Activated effector memory CD4-positive, alpha-beta T cell treated with Interleukin-2 at 50 U/mL for 16 hours (primary cell): Measurements from ENCODE around the gene HHLA2.
"Not testable (repeated sequence)": the region's sequence is repeated elsewhere in the genome, so short reads cannot be mapped to it uniquely, and the experiment has no call there.

ENCODE experiments used
- DNase-seq: peaks from one replicate; pipeline ENCODE4 v3.0.0-alpha.2; 2020

Gene HHLA2, protein sequence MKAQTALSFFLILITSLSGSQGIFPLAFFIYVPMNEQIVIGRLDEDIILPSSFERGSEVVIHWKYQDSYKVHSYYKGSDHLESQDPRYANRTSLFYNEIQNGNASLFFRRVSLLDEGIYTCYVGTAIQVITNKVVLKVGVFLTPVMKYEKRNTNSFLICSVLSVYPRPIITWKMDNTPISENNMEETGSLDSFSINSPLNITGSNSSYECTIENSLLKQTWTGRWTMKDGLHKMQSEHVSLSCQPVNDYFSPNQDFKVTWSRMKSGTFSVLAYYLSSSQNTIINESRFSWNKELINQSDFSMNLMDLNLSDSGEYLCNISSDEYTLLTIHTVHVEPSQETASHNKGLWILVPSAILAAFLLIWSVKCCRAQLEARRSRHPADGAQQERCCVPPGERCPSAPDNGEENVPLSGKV

DNA sequence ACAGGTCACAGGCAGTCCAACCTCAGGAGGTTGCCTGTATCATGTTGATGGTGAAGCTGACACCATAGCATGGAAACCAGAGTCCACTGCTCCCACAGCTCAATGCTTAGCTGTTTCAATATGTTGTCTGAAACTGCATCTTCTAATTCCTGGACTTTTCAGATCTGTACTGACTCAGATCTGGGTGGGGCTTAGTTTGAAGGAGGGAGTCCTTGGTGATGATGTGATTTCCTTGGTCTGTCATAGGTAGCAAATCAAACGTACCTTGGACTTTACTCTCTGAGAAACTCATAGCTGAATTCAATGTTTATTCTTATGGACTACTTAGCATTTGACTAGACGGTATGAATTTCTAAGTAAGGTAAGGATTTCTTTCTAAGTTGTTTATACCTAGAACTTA, at the start of gene HHLA2:
Gene HHLA2 (plus strand): TSS at position 310 of the 400 bp plus-strand sequence. CDS start 55,266 bp downstream, outside the sequence.
- DNase-seq = no peak

DNA sequence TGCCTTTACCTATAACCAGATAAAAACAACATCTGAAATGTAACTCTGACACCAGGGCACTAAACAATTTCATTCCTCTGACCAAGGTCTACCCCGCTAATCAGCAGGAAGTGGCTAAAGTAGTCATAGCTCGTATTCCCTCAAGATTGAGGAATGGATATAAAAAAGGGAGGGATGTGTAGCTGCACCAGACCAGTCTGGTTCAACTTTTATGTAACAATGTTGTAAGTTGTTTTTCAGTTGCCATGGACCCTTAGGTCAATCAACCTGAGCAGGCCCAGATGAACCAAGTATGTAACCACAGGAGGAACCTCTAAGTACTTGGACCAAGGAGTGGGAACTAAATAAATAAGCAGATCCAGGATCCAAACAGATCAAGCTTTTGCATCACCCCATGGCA, 45.7 kb upstream of the HHLA2 start:
- no peak for DNase-seq

DNA sequence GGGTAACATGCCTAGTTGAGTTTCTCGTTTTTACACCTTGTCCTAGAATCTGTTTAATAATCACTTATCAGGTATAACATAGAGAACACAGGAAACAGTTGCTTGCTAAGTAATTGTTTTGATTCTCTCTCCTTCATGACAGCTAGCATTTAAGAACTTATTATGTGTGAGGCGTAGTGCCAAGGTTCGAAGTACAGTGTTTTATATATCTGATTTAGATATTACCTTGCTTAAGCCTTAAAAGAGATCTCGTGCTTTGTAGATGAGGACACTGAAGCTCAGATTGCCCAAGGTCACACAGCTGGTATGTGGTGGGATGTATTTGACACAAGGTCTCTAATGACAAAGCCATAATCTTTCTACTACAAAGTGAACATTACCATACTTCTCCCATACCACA, 45.1 kb upstream of the HHLA2 start:
- no peak for DNase-seq

DNA sequence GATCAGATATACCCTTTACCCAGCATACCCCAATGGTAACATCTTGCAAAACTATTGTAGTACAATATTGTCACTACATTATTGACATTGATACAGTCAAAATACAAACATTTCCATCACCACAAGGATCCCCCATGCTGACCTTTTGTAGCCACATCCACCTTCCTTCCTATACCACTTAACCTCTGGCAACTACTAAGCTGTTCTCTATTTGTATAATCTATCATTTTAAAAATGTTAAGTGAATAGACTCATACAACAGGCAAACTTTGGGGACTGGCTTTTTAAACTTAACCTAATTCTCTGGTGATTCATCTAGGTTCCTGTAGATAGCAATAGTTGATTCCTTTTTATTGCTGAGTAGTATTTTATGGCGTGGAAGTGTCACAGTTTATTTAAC, 44.5 kb upstream of the HHLA2 start:
- DNase-seq = no peak

DNA sequence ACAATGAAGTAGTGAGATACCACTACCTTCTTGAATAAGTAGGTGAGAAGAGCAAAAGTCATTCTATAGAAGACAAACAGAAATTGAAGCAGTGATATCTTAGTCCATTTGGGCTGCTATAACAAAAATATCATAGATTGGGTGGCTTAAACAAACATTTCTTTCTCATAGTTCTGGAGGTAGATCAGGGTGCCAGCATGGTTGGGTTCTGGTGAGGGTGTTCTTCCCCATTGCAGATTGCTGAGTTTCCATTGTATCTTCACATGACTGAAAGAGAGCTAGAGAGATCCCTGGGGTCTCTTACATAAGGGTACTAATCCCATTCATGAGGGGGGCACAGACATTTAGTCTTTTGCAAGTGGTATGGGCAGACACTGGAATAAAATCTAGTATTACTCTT, 41.2 kb upstream of the HHLA2 start:
- no peak for DNase-seq

DNA sequence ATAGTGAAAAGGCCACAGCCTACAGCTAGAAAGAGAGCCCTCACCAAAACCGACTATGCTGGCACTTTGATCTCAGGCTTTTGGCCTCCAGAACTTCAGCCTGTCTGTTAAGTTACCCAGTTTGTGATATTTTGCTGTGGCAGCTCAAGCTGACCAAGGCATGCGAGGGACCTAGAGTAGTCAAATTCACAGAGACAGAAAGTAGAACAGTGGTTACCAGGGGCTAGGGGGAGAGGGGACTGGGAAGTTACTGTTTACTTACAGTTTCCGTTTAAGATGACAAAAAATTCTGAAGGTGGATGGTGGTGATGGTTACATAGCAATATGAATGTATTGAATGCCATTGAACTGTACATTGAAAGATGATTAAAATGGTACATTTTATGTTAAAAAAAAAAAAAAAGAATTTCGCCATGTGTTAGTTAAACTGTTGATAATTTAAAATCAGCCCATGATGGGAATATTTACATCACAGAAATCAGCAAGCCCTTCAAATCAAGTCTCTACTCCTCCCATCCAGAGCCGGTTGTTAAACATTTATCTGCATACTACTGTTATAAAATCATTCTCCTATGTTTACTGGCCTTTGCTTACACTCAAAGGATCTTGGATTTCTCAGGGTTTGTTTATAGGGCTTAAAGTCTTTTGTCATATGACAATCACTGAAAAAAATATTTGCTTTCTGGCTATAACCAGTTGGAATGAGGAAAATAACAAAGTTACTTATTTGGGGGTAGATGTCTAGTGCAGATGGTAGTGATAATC, 31.6 kb upstream of the HHLA2 start:
- not testable (repeated sequence) for DNase-seq

DNA sequence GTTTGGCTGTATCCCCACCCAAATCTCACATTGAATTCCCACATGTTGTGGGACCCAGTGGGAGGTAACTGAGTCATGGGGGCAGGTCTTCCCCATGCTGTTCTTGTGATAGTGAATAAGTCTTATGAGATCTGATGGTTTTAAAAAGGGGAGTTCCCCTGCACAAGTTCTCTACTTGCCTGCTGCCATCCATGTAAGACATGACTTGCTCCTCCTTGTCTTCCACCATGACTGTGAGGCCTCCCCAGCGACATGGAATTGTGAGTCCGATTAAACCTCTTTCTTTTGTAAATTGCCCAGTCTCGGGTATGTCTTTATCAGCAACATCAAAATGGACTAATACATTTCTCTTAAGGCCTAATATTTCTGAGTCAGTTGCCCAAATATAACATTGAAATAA, 28.1 kb upstream of the HHLA2 start:
- not testable (repeated sequence) for DNase-seq

DNA sequence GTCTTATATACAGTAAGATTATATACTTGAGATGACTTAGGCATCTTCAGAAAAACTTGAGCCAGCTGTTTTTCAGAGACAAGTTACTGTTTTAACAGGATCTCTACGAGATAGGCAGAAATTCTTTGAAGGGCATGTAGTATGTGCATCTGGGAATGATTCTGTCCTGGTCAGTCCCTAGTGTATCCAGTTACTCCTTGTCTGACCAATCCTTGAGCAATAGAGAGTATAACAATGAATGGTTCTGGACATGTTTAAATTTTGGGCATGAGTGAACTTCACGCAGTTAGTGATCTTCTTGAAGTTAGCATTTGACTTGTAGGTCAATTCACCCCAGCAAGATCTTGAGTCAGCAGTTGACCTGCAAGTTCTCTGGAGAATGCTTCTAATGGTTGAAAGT, 24.7 kb upstream of the HHLA2 start:
- no peak for DNase-seq

DNA sequence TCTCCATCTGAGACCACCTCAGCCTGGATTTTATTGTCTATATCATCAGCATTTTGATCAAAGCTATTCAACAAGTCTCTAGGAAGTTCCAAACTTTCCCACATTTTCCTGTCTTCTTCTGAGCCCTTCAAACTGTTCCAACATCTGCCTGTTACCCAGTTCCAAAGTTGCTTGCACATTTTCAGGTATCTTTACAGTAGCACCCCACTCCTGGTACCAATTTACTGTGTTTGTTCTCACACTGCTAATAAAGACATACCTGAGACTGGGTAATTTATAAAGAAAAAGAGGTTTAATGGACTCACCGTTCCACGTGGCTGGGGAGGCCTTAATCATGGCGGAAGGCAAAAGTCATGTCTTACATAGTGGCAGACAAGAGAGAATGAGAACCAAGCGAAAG, 17.3 kb upstream of the HHLA2 start:
- not testable (repeated sequence) for DNase-seq

DNA sequence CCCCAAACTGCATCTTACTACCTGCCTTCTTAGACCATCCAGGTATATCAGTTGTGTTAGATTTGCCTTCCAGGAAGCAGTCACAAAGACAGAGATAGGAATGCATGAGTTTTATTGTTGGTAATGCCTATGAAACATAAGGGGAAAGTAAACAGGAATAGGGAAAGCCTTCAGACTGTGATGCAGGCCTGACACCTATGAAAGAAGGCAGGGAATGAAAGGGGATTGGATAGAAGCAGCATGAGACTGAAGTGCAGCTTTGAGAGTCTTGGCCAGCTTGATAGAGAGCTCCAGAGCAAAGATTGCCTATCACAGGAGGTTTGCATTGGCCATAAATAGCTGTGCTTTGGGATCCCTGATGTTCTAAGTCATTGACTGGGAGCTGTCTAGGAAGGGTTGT, 15.9 kb upstream of the HHLA2 start:
- DNase-seq = no peak

DNA sequence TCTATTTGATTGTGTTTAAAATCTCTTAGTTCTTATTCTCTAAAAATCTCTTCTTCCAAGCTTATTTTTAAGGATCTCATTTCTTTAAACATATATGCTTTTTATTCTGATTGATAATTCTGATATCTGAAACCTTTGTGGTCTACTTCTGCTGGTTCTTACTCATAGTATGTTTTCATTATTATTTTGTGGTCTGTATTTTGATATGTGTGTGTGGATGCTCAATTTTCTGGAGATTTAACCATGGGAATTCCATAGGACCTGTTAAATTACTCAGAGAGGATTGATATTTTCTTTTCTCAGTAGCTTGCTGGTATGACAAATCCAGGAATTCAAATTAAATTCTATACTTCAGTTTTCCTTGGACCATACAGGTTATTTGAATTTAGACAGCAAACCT, 14.7 kb upstream of the HHLA2 start:
- no peak for DNase-seq

DNA sequence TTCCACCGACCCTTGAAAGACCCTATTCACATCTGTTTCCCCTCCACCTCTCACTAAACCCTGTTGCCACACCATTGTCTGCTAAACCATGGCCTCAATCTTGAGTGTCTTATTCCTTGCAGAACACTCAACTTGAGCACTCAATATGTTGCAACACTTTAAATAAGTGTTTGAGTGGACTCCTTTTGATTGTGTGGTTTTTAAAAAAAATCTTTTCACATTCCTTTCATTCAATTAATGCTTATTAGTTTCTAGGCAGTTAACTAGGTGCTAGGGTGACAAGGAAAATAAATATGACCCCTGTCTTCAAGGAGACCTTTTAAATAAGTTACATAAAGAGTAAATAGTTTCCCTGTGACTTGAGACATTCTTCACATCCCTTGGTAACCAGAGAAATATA, 13.3 kb upstream of the HHLA2 start:
- DNase-seq = no peak

DNA sequence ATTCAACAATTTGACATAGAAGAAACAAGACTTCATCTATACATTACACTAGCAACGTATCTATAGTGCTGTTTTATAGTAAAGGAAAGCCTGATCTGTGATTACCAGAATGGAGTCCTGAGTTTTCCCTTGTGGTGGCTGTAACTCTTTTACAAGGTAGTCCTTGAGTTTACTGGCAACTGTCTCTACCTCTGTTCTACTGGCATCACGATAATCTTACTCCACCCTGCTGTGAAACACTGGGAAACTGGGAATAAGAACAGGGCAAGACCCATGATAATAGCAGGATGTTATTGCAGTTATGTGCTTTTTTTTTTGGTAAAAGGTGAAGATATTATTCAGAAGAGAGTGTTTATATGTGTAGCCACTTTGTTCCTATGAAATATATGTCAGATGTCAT, 12.4 kb upstream of the HHLA2 start:
- no peak for DNase-seq

DNA sequence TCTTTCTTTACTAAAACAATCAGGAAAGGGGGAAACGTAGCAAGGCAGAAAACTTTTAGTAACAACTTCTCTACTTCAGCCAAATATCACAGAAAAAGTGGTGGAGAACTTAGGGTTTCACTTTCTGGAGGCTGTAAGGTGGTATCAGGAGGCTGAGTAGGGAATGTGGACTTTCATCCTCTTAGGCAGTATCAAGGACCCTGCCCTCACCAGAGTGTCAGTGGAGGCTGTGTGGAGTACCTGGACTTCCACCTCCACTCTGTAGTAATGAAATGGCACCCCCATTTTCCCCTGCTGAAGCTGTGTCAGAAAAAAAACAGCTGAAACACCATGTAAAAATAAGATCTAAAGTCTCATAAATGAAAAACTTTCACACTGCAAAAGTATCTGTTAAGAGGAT, 11.2 kb upstream of the HHLA2 start:
- no peak for DNase-seq

DNA sequence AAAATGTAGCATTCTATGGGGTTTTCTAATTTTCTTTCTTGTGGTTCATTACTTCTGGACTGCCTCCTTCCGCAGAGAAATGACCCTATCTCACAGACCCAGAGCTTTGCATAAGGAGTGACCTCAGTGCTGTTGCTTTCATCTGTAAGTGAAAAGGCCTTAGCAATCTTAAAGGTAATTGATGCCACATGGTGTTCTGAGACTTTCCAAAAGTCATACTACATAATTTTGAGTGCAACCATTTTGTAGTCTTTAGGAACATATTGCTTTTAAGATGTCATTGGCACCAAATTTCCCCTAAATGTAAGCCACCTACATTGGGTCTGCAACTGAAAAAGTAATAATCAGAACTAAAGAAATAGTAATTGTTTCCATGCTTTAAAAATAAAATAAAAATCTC, 9.2 kb upstream of the HHLA2 start:
- no peak for DNase-seq

DNA sequence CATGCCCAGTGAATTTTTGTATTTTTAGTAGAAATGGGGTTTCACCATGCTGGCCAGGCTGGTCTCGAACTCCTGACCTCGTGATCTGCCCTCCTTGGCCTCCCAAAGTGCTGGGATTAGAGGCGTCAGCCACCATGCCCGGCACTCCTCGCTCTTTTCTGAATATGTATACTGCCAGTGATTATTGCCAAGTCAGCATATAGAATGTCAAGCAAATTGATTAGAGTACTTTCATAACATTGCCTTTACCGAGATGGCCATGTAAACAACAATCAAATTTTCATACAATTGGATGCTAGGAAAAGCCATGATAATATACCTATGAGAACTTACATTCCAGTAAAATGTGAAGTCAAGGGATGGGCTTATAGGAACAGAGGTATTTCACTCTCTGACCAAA, 8.2 kb upstream of the HHLA2 start:
- not testable (repeated sequence) for DNase-seq

DNA sequence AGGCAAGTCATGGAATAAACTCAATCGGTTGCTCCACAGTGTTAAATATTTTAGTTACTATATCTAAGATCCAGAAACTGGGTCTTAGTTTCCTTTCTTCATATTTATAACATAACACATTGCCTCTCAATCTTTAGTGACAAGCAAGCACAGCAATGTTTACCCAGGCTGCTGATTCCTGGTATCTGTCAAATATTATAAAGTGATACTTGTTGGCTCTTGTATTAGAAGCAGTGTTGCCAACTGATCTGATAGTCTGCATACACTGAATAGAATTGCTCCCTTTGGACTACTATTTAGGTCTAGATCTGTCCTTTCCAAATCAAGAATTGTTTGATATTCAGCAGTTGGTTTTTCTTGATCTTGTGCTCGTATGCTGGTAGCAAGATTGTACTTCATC, 7.2 kb upstream of the HHLA2 start:
- DNase-seq = no peak

DNA sequence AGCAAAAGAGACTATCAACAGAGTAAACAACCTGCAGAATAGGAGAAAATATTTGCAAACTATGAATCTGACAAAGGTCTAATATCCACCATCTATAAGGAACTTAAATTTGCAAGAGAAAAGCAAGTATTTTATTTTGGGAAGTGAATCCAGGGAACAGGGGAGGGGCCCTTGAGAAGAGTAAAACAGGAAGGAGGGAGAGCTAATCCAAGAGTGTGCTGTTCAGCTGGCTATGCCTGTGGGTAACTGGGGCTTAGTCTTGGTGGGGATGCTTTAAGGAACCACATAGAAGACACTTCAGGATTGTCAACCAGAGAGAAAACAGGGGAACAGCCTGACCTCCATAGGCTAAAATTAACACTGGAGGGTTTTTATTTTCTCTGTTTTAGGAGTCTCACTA, 3.9 kb upstream of the HHLA2 start:
- no peak for DNase-seq

DNA sequence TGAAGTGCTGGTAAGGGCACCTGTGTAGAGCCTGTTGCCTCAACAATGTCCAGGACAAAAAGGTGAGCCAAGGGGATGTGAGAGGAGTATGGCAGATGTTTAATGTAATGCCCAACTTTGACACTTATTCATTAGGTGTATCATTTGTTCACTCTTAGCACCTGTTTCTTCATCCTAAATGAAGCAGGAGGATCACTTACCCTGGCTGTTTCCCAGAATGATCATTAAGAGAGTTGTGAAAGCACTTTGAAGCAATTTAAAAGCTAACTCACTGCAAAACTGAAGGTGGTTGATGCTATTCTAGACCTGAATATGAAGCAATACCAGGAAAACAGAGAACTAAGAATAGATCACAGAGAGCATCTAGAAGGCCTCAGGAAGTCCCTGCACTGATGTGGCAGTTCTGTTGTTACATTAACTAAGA, 3.4 kb upstream of the HHLA2 start:
- no peak for DNase-seq

DNA sequence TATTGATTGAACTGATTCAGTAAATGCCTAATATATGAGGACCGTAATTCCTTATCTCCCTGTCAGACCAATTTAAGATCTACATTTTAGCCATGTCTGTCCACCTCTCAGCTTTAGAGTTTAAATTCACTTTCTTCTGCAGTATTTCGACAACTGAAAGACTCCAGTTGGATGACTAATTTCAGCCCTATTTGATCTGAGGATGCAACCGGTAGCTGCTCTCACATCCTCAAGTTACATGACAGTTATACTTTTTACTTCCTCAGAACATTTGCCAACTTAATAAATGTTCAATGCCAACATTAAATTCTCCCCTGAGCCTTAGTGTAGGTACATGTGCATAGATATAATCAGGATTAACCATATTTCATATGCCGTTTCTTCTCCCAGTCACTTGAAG, 2.5 kb upstream of the HHLA2 start:
- DNase-seq = no peak

DNA sequence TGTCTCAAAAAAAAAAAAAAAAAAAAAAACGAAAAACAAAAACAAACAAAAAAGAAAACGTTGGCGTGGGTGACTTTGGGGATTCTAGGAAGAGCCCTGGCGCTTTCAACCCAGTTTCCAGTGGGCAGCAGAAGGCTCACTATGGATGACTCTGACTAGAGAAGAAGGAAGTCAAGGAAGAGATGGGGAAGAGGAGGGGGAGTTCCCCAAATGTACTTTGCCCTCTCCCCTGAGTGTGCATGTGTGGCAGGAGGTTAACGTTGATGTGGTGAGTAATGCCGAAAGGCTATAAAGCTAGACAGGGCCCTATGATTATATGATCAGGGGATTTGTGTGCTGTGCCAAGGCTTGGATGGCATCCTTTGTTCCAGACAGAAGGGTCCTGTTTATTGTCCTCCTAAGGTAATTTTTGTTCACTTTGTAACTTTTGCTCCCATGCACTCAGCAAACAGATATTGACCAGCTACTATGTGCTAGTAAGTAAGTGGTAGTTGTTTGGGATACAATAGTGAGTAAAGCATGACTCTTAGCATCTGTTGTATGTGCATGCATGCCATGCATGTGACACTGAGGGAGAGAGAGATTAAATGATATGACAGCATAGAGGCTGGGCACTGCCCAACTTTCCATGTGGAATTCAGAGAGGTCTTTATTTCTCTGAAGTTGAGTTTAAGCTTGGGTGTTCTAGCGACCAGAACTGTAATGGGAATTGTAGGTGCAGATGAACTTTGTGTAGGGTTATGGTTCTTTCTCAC, 750 bp upstream of the HHLA2 start:
- DNase-seq = no peak

DNA sequence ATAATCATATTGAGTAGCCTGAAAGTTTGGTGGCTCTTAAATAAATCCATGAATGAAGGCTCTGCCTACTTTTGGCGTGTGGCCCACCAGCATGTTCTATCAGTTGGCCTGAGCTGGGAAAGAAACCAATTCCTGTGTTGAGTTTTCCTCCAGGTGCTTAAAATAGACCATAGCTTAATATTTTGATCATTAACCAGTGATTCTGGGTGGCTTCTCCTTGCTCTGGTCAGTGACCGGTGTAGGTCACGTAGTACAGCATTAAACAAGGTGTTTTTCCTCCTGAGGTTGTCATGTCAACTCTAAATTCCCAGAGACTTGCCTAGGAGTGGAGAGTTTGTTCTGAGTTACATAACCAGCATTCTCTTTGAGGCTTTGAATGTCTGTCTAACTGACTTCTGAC, 1.3 kb downstream of the HHLA2 start:
- DNase-seq = no peak

DNA sequence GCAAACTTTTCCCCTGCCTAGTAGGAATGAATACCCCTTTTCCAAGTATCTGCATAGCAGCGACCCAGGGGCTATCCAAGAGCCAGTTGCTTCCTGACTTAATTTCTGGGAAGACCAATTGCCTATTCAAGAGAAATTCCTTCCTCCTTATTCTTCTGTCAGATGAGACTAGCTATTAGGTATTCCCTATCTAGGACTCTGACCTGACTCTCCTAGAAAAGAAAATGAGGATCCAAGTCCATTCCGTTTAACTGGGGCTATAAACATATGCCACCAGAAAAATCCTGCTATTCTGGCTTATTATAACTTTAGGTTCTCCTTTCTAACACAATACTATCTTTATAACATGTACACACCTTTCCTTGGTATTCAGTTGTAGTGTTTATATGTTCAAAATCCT, 1.7 kb downstream of the HHLA2 start:
- no peak for DNase-seq
